Parathyroid adenoma (tissue), 2 donors: Measurements from ENCODE around the gene HORMAD2.
A peak's percentile ranks its signal among the peaks of the same experiment; 100 is the strongest.

Source experiments
- H2AFZ ChIP-seq: fragments of 300-600 bp; sonication (generic); one replicate; pipeline ENCODE4 v1.7.0; 2017; ENCODE audit warnings: antibody characterized with exemption, mild to moderate bottlenecking
- H3K27ac ChIP-seq: fragments of 300-600 bp; sonication (generic); one replicate; pipeline ENCODE4 v1.7.0; 2017
- H3K27me3 ChIP-seq: fragments of 300-600 bp; sonication (generic); one replicate; pipeline ENCODE4 v1.7.0; 2017; ENCODE audit warnings: low read length; ENCODE audit not compliant: control insufficient read depth, insufficient read depth
- H3K36me3 ChIP-seq: fragments of 300-600 bp; sonication (generic); one replicate; pipeline ENCODE4 v1.7.0; 2017; ENCODE audit warnings: low read length; ENCODE audit not compliant: control insufficient read depth, insufficient read depth
- H3K4me1 ChIP-seq: fragments of 300-600 bp; sonication (generic); one replicate; pipeline ENCODE4 v1.7.0; 2017; ENCODE audit warnings: control low read depth
- H3K4me2 ChIP-seq: fragments of 300-600 bp; sonication (generic); one replicate; pipeline ENCODE4 v1.7.0; 2017; ENCODE audit warnings: low read length
- H3K4me3 ChIP-seq: fragments of 300-600 bp; sonication (generic); one replicate; pipeline ENCODE4 v1.7.0; 2017; ENCODE audit warnings: low read depth, low read length
- H3K79me2 ChIP-seq: fragments of 300-600 bp; sonication (generic); one replicate; pipeline ENCODE4 v1.7.0; 2017; ENCODE audit warnings: control low read depth
- H3K9ac ChIP-seq: fragments of 300-600 bp; sonication (generic); one replicate; pipeline ENCODE4 v1.7.0; 2017; ENCODE audit warnings: mild to moderate bottlenecking
- H3K9me3 ChIP-seq: fragments of 300-600 bp; sonication (generic); one replicate; pipeline ENCODE4 v1.7.0; 2017; ENCODE audit warnings: low read length; ENCODE audit not compliant: control insufficient read depth
- CTCF ChIP-seq: fragments of 300-600 bp; sonication (generic); IDR thresholded peaks from one replicate; pipeline ENCODE4 v1.7.0; 2017; ENCODE audit warnings: antibody characterized with exemption, mild to moderate bottlenecking
- donor health status: primary hyperparathyroidism.

HORMAD2 gene

GRCh38 chr22:30170129-30170528 lies 89.9 kb downstream of the HORMAD2 start:
- Histone ChIP-seq H3K36me3 (no peaks in the 10 kb centered on the region), H3K4me2 (no peak overlapping the region), H3K27me3 (no peaks in the 10 kb centered on the region), H3K9me3 (no peaks in the 10 kb centered on the region), H3K79me2 (no peaks in the 10 kb centered on the region), H3K9ac (no peak overlapping the region), H3K4me3 (no peak overlapping the region), H3K27ac (no peak overlapping the region), H2AFZ (no peak overlapping the region), H3K4me1 (no peaks in the 10 kb centered on the region)
- TF ChIP-seq CTCF, result no peak

- no peak overlapping the region for H3K9ac ChIP-seq
- no peaks in the 10 kb centered on the region for H3K79me2 ChIP-seq
- no peak overlapping the region for H3K4me2 ChIP-seq
- no peak overlapping the region for H3K27ac ChIP-seq
- H3K36me3 ChIP-seq, result no peaks in the 10 kb centered on the region
- H3K9me3 ChIP-seq, result no peaks in the 10 kb centered on the region
- no peak overlapping the region for H2AFZ ChIP-seq
- H3K4me1 ChIP-seq, result no peaks in the 10 kb centered on the region
- no peak for TF ChIP-seq CTCF
- no peaks in the 10 kb centered on the region for H3K27me3 ChIP-seq
- H3K4me3 ChIP-seq, result no peak overlapping the region
Observed at GRCh38 chr22:30171008-30171407, 90.7 kb downstream of the HORMAD2 start.

- H3K27ac ChIP-seq, result no peak overlapping the region
- H3K4me2 ChIP-seq, result no peak overlapping the region
- no peak for TF ChIP-seq CTCF
Observed at GRCh38 chr22:30175690-30176288, 95.5 kb downstream of the HORMAD2 start.

GRCh38 chr22:30176431-30176830 lies 96.2 kb downstream of the HORMAD2 start:
- H3K9ac ChIP-seq, result no peak overlapping the region
- no peak overlapping the region for H3K4me2 ChIP-seq
- no peaks in the 10 kb centered on the region for H3K4me1 ChIP-seq
- H3K9me3 ChIP-seq, result no peaks in the 10 kb centered on the region
- no peaks in the 10 kb centered on the region for H3K36me3 ChIP-seq
- no peaks in the 10 kb centered on the region for H3K27me3 ChIP-seq
- no peak overlapping the region for H3K27ac ChIP-seq
- TF ChIP-seq CTCF, result no peak
- no peak overlapping the region for H3K4me3 ChIP-seq
- H2AFZ ChIP-seq, result no peak overlapping the region
- no peaks in the 10 kb centered on the region for H3K79me2 ChIP-seq

More at GRCh38 chr22:30175690-30176288, 95.5 kb downstream of the HORMAD2 start:
- H3K4me1 ChIP-seq, result no peaks in the 10 kb centered on the region
- no peaks in the 10 kb centered on the region for H3K79me2 ChIP-seq
- no peak overlapping the region for H3K9ac ChIP-seq
- H2AFZ ChIP-seq, result peak overlapping the region; percentile 60
- H3K4me3 ChIP-seq, result no peak overlapping the region
- no peaks in the 10 kb centered on the region for H3K36me3 ChIP-seq
- no peaks in the 10 kb centered on the region for H3K9me3 ChIP-seq
- no peaks in the 10 kb centered on the region for H3K27me3 ChIP-seq
